ENCODE results near the gene TRIO.

The TRIO gene

GRCh38 chr5:14406554-14406849 lies 263.4 kb downstream of the TRIO start:
- no peak overlapping the region for H3K4me2 ChIP-seq (ENCODE audit: low read depth, low read length)
- H3K27ac ChIP-seq (ENCODE audit: low read length) = no peak overlapping the region
- H3K4me3 ChIP-seq (ENCODE audit: low read length) = no peak overlapping the region
- no peak overlapping the region for H2AFZ ChIP-seq (ENCODE audit: low read length)
- TF ChIP-seq EZH2 (optimal IDR thresholded peaks at IDR 0.05; ENCODE audit: low read depth, low read length) (no peak), EZH2phosphoT487 (IDR thresholded peaks at IDR 0.05; ENCODE audit: low read length) (no peak)
- TF ChIP-seq, protein P1, sequence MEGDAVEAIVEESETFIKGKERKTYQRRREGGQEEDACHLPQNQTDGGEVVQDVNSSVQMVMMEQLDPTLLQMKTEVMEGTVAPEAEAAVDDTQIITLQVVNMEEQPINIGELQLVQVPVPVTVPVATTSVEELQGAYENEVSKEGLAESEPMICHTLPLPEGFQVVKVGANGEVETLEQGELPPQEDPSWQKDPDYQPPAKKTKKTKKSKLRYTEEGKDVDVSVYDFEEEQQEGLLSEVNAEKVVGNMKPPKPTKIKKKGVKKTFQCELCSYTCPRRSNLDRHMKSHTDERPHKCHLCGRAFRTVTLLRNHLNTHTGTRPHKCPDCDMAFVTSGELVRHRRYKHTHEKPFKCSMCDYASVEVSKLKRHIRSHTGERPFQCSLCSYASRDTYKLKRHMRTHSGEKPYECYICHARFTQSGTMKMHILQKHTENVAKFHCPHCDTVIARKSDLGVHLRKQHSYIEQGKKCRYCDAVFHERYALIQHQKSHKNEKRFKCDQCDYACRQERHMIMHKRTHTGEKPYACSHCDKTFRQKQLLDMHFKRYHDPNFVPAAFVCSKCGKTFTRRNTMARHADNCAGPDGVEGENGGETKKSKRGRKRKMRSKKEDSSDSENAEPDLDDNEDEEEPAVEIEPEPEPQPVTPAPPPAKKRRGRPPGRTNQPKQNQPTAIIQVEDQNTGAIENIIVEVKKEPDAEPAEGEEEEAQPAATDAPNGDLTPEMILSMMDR (IDR thresholded peaks at IDR 0.05; ENCODE audit: low read length) = no peak
- no peak overlapping the region for H3K9ac ChIP-seq (ENCODE audit: low read length)
- no peaks in the 10 kb centered on the region for H3K27me3 ChIP-seq (replicated peaks; ENCODE audit: insufficient read depth, low read length)
- no peaks in the 10 kb centered on the region for H4K20me1 ChIP-seq (ENCODE audit: insufficient read depth, low read length)
- DNase-seq = no peak
- H3K36me3 ChIP-seq (replicated peaks; ENCODE audit: insufficient read depth, low read length) = no peaks in the 10 kb centered on the region
- no peaks in the 10 kb centered on the region for H3K9me2 ChIP-seq (replicated peaks; ENCODE audit: insufficient read depth, low read length)
- no peaks in the 10 kb centered on the region for H3K4me1 ChIP-seq (ENCODE audit: low read length)
- H3F3A ChIP-seq (ENCODE audit: insufficient read depth, low read length) = no peaks in the 10 kb centered on the region
- no peaks in the 10 kb centered on the region for H3K79me2 ChIP-seq (ENCODE audit: low read length)
- no peaks in the 10 kb centered on the region for H3K9me3 ChIP-seq (replicated peaks; ENCODE audit: insufficient read depth, low read length)

DNA sequence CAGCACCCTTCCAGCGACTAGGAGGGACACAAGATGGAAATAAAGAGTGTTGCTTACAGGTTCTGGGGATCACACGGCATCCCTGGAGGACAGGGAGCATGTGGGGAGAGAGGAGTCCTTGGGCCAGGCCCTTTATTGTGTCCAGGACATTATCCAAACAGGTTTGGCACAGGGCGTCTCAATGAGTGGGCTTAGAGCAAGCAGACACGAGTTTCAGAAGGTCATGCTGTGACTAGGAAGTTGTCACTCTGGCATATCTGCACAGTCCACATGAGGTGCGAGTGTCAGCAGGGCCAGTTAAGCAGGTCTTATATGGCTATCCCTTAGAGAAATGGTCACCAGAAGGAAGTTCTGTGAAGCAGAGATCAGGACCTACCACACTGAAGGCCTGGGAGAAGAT lies 263.9 kb downstream of the TRIO start:
- DNase-seq = no peak
- Histone ChIP-seq H3K9me3 (replicated peaks; ENCODE audit: insufficient read depth, low read length) (no peaks in the 10 kb centered on the region), H3K4me3 (ENCODE audit: low read length) (no peak overlapping the region), H3K27ac (ENCODE audit: low read length) (no peak overlapping the region), H3K9ac (ENCODE audit: low read length) (no peak overlapping the region), H3K27me3 (replicated peaks; ENCODE audit: insufficient read depth, low read length) (no peaks in the 10 kb centered on the region), H3F3A (ENCODE audit: insufficient read depth, low read length) (no peaks in the 10 kb centered on the region), H3K4me1 (ENCODE audit: low read length) (no peaks in the 10 kb centered on the region), H3K4me2 (ENCODE audit: low read depth, low read length) (no peak overlapping the region), H2AFZ (ENCODE audit: low read length) (no peak overlapping the region), H3K9me2 (replicated peaks; ENCODE audit: insufficient read depth, low read length) (no peaks in the 10 kb centered on the region), H3K79me2 (ENCODE audit: low read length) (no peaks in the 10 kb centered on the region), H3K36me3 (replicated peaks; ENCODE audit: insufficient read depth, low read length) (no peaks in the 10 kb centered on the region), H4K20me1 (ENCODE audit: insufficient read depth, low read length) (no peaks in the 10 kb centered on the region)
- TF ChIP-seq EZH2phosphoT487 (IDR thresholded peaks at IDR 0.05; ENCODE audit: low read length) = no peak
- TF ChIP-seq EZH2 (optimal IDR thresholded peaks at IDR 0.05; ENCODE audit: low read depth, low read length) = no peak
- TF ChIP-seq, protein P1 (IDR thresholded peaks at IDR 0.05; ENCODE audit: low read length) = no peak

DNA sequence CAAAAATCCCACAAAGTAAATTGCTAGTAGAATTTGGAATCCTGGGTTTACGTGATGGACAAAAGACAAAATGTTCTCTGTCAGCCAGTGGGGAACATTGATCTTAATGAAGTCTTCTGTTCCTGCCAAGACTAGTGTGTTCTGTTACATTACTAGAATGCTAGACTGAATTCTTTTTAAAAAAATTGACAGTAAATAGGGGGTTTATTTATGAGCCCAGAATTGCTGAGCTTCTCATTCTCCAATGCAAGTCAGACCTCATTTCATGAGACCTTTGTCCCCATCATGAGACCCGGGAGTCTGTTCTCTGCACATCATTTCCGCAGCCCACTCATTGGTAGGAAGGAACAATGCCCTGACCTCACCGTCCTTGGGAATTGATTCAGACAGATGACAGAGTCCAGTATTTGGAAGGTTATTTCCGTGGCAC lies 264.6 kb downstream of the TRIO start:
- no peaks in the 10 kb centered on the region for H3K79me2 ChIP-seq (ENCODE audit: low read length)
- H2AFZ ChIP-seq (ENCODE audit: low read length) = no peak overlapping the region
- no peaks in the 10 kb centered on the region for H3K9me3 ChIP-seq (replicated peaks; ENCODE audit: insufficient read depth, low read length)
- H3K4me2 ChIP-seq (ENCODE audit: low read depth, low read length) = no peak overlapping the region
- no peaks in the 10 kb centered on the region for H3K9me2 ChIP-seq (replicated peaks; ENCODE audit: insufficient read depth, low read length)
- no peaks in the 10 kb centered on the region for H3K4me1 ChIP-seq (ENCODE audit: low read length)
- H4K20me1 ChIP-seq (ENCODE audit: insufficient read depth, low read length) = no peaks in the 10 kb centered on the region
- H3K9ac ChIP-seq (ENCODE audit: low read length) = no peak overlapping the region
- no peak for DNase-seq
- H3K36me3 ChIP-seq (replicated peaks; ENCODE audit: insufficient read depth, low read length) = no peaks in the 10 kb centered on the region
- no peaks in the 10 kb centered on the region for H3K27me3 ChIP-seq (replicated peaks; ENCODE audit: insufficient read depth, low read length)
- no peak overlapping the region for H3K27ac ChIP-seq (ENCODE audit: low read length)
- TF ChIP-seq, protein P1 (IDR thresholded peaks at IDR 0.05; ENCODE audit: low read length) = no peak
- H3K4me3 ChIP-seq (ENCODE audit: low read length) = no peak overlapping the region
- no peaks in the 10 kb centered on the region for H3F3A ChIP-seq (ENCODE audit: insufficient read depth, low read length)
